IPS-18c (cell line): ENCODE results near the gene USP46.

ENCODE experiments used
- H3K4me3 ChIP-seq: 2 replicates; pipeline ENCODE4 v1.7.0; 2013; ENCODE audit warnings: low read depth, mild to moderate bottlenecking, low read length, moderate library complexity; ENCODE audit not compliant: insufficient read depth
- H3K9me3 ChIP-seq: one replicate; pipeline ENCODE4 v1.6.1; 2013; ENCODE audit warnings: mild to moderate bottlenecking, low read length, moderate library complexity; ENCODE audit not compliant: control insufficient read depth, insufficient read depth

Gene USP46, protein sequence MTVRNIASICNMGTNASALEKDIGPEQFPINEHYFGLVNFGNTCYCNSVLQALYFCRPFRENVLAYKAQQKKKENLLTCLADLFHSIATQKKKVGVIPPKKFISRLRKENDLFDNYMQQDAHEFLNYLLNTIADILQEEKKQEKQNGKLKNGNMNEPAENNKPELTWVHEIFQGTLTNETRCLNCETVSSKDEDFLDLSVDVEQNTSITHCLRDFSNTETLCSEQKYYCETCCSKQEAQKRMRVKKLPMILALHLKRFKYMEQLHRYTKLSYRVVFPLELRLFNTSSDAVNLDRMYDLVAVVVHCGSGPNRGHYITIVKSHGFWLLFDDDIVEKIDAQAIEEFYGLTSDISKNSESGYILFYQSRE

GRCh38 chr4:52659001-52659721 lies at the start of gene USP46:
Gene USP46, minus strand, starts transcription at chr4:52659301. Its CDS starts 151 bp downstream, at chr4:52659150.
- H3K4me3 ChIP-seq = peak within 1 kb of the TSS; percentile 77
- H3K9me3 ChIP-seq = peaks cover 6% of the 10 kb centered on the region

- Histone ChIP-seq H3K9me3 (no peaks in the 10 kb centered on the region), H3K4me3 (no peak overlapping the region)
Measured at GRCh38 chr4:52704661-52705060, 45.6 kb upstream of the USP46 start.

DNA sequence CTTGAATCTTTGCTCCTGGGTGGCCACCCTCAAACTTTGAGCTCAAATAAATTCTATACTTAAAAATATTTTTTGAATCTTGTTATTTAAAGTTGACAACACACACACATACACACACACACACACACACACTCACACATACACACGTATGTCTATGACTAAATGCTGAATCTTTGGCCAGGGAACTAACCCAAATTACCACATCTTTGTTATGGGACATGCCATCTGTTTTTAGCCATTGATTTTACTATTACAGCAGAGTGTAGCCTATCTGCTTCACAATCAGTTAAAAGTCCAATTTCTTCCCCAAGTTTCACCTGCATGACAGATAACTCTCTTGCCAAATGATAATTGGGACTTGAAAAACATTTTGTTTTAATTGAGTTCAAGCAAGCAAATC lies 45.0 kb upstream of the USP46 start:
- no peak overlapping the region for H3K4me3 ChIP-seq
- no peaks in the 10 kb centered on the region for H3K9me3 ChIP-seq

DNA sequence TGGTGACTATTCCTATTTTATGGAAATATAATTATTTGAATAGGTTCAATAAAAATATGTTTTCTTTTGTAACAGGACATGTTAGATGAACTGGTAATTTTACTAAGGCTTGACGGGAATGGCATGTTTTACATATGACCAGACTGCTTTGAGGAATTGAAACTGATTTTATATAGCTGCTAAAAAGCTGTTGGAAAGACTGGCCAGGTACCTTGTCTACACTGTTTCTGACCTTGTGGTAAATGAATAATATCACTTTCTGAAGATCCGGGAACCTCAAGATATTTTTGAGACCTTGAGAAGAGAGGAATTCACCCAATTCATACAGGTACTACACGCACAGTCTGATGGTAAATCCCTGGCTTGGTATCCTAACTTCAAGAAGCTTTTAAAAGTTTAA lies 42.1 kb upstream of the USP46 start:
- H3K9me3 ChIP-seq = no peaks in the 10 kb centered on the region
- no peak overlapping the region for H3K4me3 ChIP-seq

DNA sequence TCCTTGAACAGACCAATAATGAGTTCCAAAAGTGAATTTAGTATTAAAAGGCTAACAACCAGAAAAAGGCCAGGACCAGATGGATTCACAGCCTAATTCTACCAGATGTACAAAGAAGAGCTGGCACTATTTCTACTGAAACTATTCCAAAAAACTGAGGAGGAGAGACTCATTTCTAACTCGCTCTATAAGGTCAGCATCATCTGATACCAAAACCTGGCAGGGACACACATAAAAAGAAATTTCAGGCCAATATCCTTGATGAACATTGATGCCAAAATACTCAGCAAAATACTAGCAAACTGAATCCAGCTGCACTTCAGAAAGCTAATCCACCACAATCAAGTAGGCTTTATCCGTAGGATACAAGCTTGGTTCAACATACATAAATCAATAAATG lies 35.8 kb upstream of the USP46 start:
- no peaks in the 10 kb centered on the region for H3K9me3 ChIP-seq
- no peak overlapping the region for H3K4me3 ChIP-seq

GRCh38 chr4:52693492-52693891 lies 34.4 kb upstream of the USP46 start:
- Histone ChIP-seq H3K4me3 (no peak overlapping the region), H3K9me3 (no peaks in the 10 kb centered on the region)

- Histone ChIP-seq H3K9me3 (no peaks in the 10 kb centered on the region), H3K4me3 (no peak overlapping the region)
Measured at GRCh38 chr4:52689096-52689495, 30.0 kb upstream of the USP46 start.

DNA sequence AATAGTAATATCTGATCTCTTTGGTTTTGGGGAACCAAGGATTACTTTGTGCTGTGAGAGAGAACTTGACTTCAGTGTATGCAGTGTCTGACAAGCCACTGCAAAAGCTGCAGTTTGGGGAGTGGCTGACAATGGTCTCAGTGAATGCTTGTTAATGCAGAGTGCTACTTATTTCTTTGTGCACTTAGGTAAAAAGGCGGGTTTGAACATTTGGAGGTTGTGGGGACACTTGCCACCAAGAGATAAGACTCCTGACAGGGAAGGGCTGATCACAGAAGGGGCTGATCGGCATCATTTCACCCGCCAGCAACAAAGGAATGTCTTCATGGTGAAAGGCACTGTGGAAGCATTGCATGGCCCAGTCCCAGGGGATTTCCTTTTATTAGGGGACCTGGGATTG lies 28.6 kb upstream of the USP46 start:
- Histone ChIP-seq H3K9me3 (no peaks in the 10 kb centered on the region), H3K4me3 (no peak overlapping the region)

- H3K9me3 ChIP-seq = peaks cover 2% of the 10 kb centered on the region
- no peak overlapping the region for H3K4me3 ChIP-seq
Measured at GRCh38 chr4:52685316-52685715, 26.2 kb upstream of the USP46 start.

- no peak overlapping the region for H3K4me3 ChIP-seq
- peaks cover 2% of the 10 kb centered on the region for H3K9me3 ChIP-seq
Measured at GRCh38 chr4:52684896-52685295, 25.8 kb upstream of the USP46 start.

DNA sequence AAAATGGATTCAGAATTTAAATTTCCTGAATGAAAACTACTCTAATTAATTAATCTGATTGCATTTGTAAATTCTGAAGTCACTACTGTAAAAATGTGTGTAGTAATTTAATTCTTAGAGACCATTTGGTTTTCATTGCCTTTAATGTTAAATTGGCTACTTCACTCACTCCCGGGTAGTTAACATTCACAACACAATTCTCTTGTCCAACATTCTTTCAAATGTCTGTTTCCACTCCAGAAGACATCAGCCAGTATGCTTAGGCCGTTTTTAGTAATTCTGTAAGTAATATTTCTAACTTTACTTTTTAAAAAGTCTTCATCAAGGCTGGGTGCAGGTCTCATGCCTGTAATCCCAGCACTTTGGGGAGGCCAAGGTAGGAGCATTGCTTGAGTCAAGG lies 21.3 kb upstream of the USP46 start:
- no peak overlapping the region for H3K4me3 ChIP-seq
- H3K9me3 ChIP-seq = peaks cover 2% of the 10 kb centered on the region

- peaks cover 2% of the 10 kb centered on the region for H3K9me3 ChIP-seq
- no peak overlapping the region for H3K4me3 ChIP-seq
Measured at GRCh38 chr4:52676536-52676935, 17.4 kb upstream of the USP46 start.

- no peaks in the 10 kb centered on the region for H3K9me3 ChIP-seq
- H3K4me3 ChIP-seq = no peak overlapping the region
Measured at GRCh38 chr4:52675111-52675510, 16.0 kb upstream of the USP46 start.

DNA sequence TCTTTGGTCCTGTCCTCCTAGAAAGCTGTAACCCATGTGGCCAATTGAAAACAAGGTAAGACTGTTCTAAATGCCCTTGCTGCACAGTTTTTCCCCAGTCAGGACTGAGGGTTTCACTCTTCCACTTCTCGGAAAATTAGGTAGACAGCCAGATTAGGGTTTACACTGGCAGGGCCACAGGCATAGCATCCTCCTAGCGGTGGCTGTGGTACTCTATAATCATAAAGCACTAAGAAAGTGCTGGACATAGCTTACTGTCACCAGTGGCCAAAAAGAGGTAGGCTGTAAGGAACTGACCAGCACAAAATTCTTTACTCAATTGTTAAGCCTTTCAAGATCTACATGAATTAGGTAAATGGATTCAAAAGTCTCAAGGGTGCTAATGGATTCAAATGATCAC lies 11.6 kb upstream of the USP46 start:
- Histone ChIP-seq H3K9me3 (no peaks in the 10 kb centered on the region), H3K4me3 (no peak overlapping the region)

- H3K4me3 ChIP-seq = no peak overlapping the region
- H3K9me3 ChIP-seq = no peaks in the 10 kb centered on the region
Measured at GRCh38 chr4:52670121-52670520, 11.0 kb upstream of the USP46 start.

GRCh38 chr4:52665592-52665991 lies 6.5 kb upstream of the USP46 start:
- H3K9me3 ChIP-seq = peaks cover 6% of the 10 kb centered on the region
- no peak overlapping the region for H3K4me3 ChIP-seq

DNA sequence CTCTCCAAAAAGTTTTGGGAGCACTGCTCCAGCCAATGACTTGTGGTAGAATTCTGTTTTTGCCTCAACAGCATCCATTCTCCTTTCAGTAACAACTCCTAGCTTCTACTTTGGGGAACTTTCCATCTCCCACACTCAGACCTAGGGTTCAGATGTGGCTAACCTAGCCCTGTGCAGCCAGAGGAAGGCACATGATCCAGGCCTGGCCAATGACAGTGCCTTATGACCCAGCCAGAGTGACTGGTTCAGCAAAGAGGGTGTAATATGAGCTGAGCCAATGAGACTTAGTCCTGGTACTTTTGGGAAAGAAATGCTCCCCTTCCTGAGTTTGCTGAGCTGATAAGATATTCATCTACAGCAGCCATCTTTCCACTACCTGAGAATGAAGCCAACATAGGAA lies 5.4 kb upstream of the USP46 start:
- peaks cover 6% of the 10 kb centered on the region for H3K9me3 ChIP-seq
- H3K4me3 ChIP-seq = no peak overlapping the region

GRCh38 chr4:52661966-52662690 lies 3.0 kb upstream of the USP46 start:
- no peak overlapping the region for H3K4me3 ChIP-seq
- H3K9me3 ChIP-seq = peaks cover 6% of the 10 kb centered on the region
